Activated CD4-positive, alpha-beta T cell treated with anti-CD3 and anti-CD28 coated beads for 24 hours (primary cell): Measurements from ENCODE around the gene PSMC3.

Source experiments
- DNase-seq, 2 donors: peaks; one replicate each; pipeline ENCODE4 v3.0.0-alpha.2; 2020; ENCODE audit warnings: low read depth in 2 of 2

The PSMC3 gene

GRCh38 chr11:47413908-47414684 lies 12.1 kb downstream of the PSMC3 start:
- DNase-seq: no peak

- no peak for DNase-seq
Measured at GRCh38 chr11:47413351-47413750, 12.9 kb downstream of the PSMC3 start.

- peak; percentile 40 to 50 for DNase-seq
Measured at GRCh38 chr11:47411884-47412746, 14.1 kb downstream of the PSMC3 start.

GRCh38 chr11:47410370-47411264 lies 15.6 kb downstream of the PSMC3 start:
- DNase-seq: no peak

GRCh38 chr11:47409440-47410369 lies 16.5 kb downstream of the PSMC3 start:
- no peak for DNase-seq

GRCh38 chr11:47408598-47409439 lies 17.4 kb downstream of the PSMC3 start:
- no peak for DNase-seq

- peak; percentile 84 to 88 for DNase-seq
Measured at GRCh38 chr11:47407746-47408590, 18.3 kb downstream of the PSMC3 start, which contains the start of gene SLC39A13. Gene SLC39A13 (plus strand): TSS chr11:47408590. CDS start chr11:47410095, 1,505 bp downstream.

- no peak for DNase-seq
Measured at GRCh38 chr11:47406896-47407745, 19.1 kb downstream of the PSMC3 start.

- no peak for DNase-seq
Measured at GRCh38 chr11:47403571-47403970, 22.7 kb downstream of the PSMC3 start.

GRCh38 chr11:47403135-47403534 lies 23.1 kb downstream of the PSMC3 start:
- no peak for DNase-seq

- DNase-seq: no peak
Measured at GRCh38 chr11:47400768-47401279, 25.4 kb downstream of the PSMC3 start.

- no peak for DNase-seq
Measured at GRCh38 chr11:47399860-47400767, 26.1 kb downstream of the PSMC3 start.

- DNase-seq: no peak
Measured at GRCh38 chr11:47398551-47398950, 27.7 kb downstream of the PSMC3 start.

- no peak for DNase-seq
Measured at GRCh38 chr11:47398011-47398410, 28.2 kb downstream of the PSMC3 start.

- no peak for DNase-seq
Measured at GRCh38 chr11:47396049-47396320, 30.3 kb downstream of the PSMC3 start.

- DNase-seq: no peak
Measured at GRCh38 chr11:47395223-47396048, 30.8 kb downstream of the PSMC3 start.
